ENCODE measurements around the gene DTX1. TPM values are rescaled to one million over a fixed set of nuclear protein-coding genes. Genes with fewer than 3 reads are reported as not detected.

The DTX1 gene
- total RNA-seq, 1 donor, result 5.2 TPM

DNA sequence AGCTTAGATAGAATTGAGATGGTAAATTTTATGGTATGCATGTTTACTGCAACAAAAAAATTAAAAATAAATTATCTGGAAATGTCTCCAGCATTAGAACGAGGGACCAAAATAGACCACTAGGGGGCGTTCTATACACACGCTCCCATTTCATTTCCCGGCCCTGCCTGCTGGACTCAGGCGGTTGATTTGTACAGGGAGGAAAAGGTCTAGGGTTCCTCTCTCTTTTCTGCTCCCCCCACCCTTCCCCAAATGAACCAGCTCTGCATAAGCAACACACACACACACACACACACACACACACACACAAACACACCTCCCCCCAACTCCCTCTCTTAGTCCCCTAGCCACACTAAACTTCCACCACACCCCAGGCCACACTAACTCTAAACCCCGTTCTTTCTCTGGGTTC is 7.8 kb upstream of the DTX1 start:
- H3K4me1 ChIP-seq (ENCODE audit: insufficient read depth, low read length), result peaks cover 39% of the 10 kb centered on the region
- H3K9me3 ChIP-seq (ENCODE audit: low read depth, low read length), result no peaks in the 10 kb centered on the region
- no peaks in the 10 kb centered on the region for H3K27me3 ChIP-seq (ENCODE audit: insufficient read depth, low read length)
- H3K4me3 ChIP-seq (ENCODE audit: low read length), result no peak overlapping the region

GRCh38 chr12:113049976-113050742 is 6.4 kb upstream of the DTX1 start:
- Histone ChIP-seq H3K4me1 (ENCODE audit: insufficient read depth, low read length) (peaks cover 49% of the 10 kb centered on the region), H3K4me3 (ENCODE audit: low read length) (no peak overlapping the region), H3K27me3 (ENCODE audit: insufficient read depth, low read length) (peaks cover 4% of the 10 kb centered on the region), H3K9me3 (ENCODE audit: low read depth, low read length) (no peaks in the 10 kb centered on the region)

GRCh38 chr12:113050795-113051194 is 5.7 kb upstream of the DTX1 start:
- no peaks in the 10 kb centered on the region for H3K9me3 ChIP-seq (ENCODE audit: low read depth, low read length)
- no peak overlapping the region for H3K4me3 ChIP-seq (ENCODE audit: low read length)
- peaks cover 6% of the 10 kb centered on the region for H3K27me3 ChIP-seq (ENCODE audit: insufficient read depth, low read length)
- H3K4me1 ChIP-seq (ENCODE audit: insufficient read depth, low read length), result peaks cover 55% of the 10 kb centered on the region

DNA sequence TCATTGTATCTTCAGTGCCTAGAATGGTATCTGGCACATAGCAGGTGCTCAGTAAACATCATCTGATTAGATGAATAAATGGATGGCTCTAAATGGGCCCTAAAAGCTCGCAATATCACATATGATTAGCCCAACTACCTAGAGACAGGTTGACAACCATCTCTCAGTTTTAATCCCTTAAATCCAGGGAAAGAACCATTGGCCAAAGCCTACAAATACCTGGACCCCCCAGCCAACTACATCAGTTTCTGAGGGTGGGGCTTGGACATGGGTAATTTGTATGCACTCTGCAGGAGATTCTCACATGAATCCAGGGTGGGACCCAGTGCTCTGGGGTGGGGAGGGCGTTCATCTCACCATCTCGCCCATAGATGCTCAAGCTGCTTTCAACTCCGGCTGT is 4.8 kb upstream of the DTX1 start:
- Histone ChIP-seq H3K4me1 (ENCODE audit: insufficient read depth, low read length) (peaks cover 59% of the 10 kb centered on the region), H3K9me3 (ENCODE audit: low read depth, low read length) (no peaks in the 10 kb centered on the region), H3K4me3 (ENCODE audit: low read length) (no peak overlapping the region)

DNA sequence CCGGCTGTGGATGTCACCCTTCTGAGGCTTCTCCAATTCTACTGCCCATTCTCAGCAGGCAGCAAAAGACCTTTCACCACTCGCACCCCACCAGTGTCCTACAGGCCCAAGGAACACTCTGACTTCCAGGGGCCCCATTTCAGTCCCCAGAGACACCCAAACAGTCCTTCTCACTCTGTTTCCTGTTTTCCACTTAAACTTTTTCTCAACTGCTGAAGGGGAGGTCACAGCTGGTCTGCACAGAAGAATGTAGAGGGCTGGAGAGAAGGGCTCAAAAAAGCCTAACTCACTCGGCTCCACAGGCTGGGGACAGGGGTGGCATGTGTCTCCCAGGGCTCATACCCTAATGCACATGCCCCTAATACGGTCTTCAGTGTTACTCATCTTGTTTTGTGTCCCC is 4.2 kb upstream of the DTX1 start:
- peaks cover 59% of the 10 kb centered on the region for H3K4me1 ChIP-seq (ENCODE audit: insufficient read depth, low read length)
- H3K4me3 ChIP-seq (ENCODE audit: low read length), result no peak overlapping the region
- H3K9me3 ChIP-seq (ENCODE audit: low read depth, low read length), result no peaks in the 10 kb centered on the region
- peaks cover 12% of the 10 kb centered on the region for H3K27me3 ChIP-seq (ENCODE audit: insufficient read depth, low read length)

More for the DNA sequence above, 4.8 kb upstream of the DTX1 start:
- H3K27me3 ChIP-seq (ENCODE audit: insufficient read depth, low read length), result peaks cover 12% of the 10 kb centered on the region

DNA sequence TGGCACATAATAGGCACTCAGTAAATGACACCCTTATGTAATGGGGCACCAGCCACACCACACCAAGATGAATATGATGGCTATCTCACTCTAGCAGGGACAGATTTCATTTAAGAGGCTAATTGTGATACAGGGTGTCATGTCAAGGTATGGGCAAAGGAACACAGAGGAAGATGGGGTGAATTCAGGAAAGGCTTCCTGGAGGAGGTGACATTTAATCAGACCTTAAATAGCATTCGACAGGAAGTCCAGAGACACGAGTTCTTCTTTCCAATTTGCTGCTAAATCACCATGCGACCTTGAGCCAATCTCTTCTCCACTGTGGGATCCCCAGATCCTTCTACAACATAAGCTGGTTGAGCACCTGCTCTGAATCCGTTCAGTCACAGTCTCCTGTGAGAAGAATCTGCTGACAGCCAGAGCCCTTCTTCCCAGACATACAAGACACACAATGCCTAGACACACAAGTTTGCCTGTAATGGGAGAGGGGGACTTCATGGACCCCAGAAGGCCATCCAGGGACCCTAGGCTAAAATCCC is 1.5 kb upstream of the DTX1 start:
- Histone ChIP-seq H3K4me3 (ENCODE audit: low read length) (no peak overlapping the region), H3K9me3 (ENCODE audit: low read depth, low read length) (no peaks in the 10 kb centered on the region), H3K27me3 (ENCODE audit: insufficient read depth, low read length) (peaks cover 12% of the 10 kb centered on the region), H3K4me1 (ENCODE audit: insufficient read depth, low read length) (peaks cover 60% of the 10 kb centered on the region)

DNA sequence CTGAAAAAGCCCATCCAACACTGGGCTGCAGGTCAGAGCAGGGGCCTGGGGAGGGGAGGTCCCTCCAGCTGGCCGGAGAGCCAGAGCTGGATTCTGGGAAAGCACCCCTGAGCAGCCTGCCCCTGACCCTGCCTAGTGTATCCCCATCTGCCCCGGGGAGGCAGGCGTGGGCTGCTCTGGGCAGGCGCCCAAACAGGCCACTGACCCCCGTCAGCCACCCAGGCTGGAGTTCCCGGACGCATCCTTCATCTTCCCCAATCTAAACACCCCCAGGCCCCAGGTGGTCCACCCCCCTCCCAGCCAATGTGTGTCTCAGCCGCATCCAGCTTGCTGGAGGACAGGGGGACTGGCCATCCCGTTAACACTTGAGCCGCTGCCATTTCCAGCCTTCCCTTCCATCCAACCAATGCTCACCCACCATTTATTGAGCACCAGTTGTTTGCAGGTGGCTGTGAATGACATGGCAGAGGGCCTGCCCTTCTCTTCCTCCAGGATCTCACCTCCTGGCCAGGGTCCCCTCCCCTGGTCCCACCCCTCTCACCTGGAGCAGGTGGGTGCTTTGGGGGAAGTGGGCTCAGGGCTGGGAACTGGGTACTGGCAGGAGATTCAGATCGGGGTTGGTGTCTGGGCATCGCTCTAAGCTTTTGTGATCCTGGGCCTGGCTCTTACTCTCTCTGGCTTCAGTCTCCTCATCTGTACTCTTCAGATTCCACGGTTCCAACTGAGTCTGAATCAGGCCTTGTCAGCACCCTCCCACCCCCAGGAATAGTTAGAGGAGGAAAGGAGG is 743 bp upstream of the DTX1 start:
- Histone ChIP-seq H3K27me3 (ENCODE audit: insufficient read depth, low read length) (peaks cover 12% of the 10 kb centered on the region), H3K4me1 (ENCODE audit: insufficient read depth, low read length) (peaks cover 59% of the 10 kb centered on the region), H3K9me3 (ENCODE audit: low read depth, low read length) (no peaks in the 10 kb centered on the region), H3K4me3 (ENCODE audit: low read length) (peak overlapping the region; percentile 40)

DNA sequence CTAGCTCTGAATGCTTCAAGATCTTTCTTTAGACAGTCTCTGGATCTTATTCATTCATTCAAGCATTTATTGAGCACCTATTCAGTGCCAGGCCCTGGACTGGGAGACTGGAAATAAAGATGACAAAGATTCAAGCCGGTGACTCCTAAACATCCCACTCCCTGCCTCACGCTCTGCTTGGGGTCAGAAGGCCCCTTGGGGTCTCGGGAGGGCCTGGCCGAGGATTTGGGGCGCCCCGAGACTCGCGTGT is 224 bp upstream of the DTX1 start:
- peaks cover 12% of the 10 kb centered on the region for H3K27me3 ChIP-seq (ENCODE audit: insufficient read depth, low read length)
- H3K4me3 ChIP-seq (ENCODE audit: low read length), result peak overlapping the region; percentile 40
- peaks cover 60% of the 10 kb centered on the region for H3K4me1 ChIP-seq (ENCODE audit: insufficient read depth, low read length)
- H3K9me3 ChIP-seq (ENCODE audit: low read depth, low read length), result no peaks in the 10 kb centered on the region

GRCh38 chr12:113057565-113058485 is 1.3 kb downstream of the DTX1 start:
- Histone ChIP-seq H3K27me3 (ENCODE audit: insufficient read depth, low read length) (peaks cover 12% of the 10 kb centered on the region), H3K4me1 (ENCODE audit: insufficient read depth, low read length) (peaks cover 52% of the 10 kb centered on the region), H3K4me3 (ENCODE audit: low read length) (no peak overlapping the region), H3K9me3 (ENCODE audit: low read depth, low read length) (no peaks in the 10 kb centered on the region)

GRCh38 chr12:113058553-113058952 is 2.0 kb downstream of the DTX1 start:
- H3K4me1 ChIP-seq (ENCODE audit: insufficient read depth, low read length), result peaks cover 55% of the 10 kb centered on the region
- H3K4me3 ChIP-seq (ENCODE audit: low read length), result no peak overlapping the region
- no peaks in the 10 kb centered on the region for H3K9me3 ChIP-seq (ENCODE audit: low read depth, low read length)
- peaks cover 12% of the 10 kb centered on the region for H3K27me3 ChIP-seq (ENCODE audit: insufficient read depth, low read length)

DNA sequence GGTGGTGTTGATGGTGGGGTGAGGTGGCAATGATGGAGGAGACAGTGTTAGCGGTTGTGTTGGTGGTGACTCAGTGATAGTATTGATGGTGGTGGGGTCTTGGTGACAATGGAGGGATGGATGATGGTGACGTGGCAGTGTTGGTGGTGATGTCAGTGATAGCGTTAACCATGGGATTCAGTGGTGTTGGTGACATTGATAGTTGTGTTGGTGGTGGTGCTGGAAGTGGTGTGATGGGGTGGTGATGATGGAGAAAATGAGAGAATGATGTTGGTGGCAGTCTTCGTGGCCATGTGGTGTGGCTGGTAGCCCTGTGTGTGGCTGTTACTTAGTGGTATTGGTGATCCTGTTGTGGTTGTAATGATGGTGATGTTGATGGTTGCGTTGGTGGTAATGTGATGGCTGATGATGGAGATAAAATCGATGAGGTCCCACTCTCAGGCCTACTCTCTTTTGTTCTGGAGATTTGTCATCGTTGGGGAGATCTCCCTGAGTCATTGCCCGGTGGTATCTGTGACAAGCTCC is 2.6 kb downstream of the DTX1 start:
- no peaks in the 10 kb centered on the region for H3K9me3 ChIP-seq (ENCODE audit: low read depth, low read length)
- H3K4me1 ChIP-seq (ENCODE audit: insufficient read depth, low read length), result peaks cover 60% of the 10 kb centered on the region
- H3K4me3 ChIP-seq (ENCODE audit: low read length), result no peak overlapping the region
- peaks cover 12% of the 10 kb centered on the region for H3K27me3 ChIP-seq (ENCODE audit: insufficient read depth, low read length)

DNA sequence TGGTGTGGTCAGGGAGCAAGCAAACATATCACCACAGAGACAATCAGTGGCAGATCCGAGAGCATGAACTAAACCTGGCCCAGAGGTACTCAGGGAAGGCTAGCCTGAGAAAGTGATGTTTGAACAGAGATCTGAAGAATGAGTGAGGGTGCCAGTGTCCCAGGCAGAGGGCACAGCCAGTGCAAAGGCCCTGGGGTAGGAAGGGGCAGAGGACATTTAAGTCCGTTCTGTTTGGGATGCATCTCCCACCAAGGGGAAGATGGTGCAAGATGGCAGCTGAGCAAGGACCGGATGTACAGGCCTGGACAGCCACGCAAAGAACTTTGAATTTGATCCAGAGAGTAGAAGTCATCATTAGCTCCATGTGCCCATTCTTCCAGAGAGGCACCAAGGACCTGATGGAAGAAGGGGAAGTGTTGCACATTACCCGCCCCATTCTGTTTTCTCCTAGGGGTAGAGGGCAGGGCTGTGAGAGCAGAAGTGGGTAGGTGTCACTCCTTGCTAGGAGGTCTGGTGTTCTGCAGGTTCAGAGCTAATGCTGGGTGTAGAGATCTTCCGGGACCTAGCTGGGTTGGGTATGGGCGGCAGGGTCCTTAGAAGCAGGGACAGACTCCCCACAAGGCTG is 3.9 kb downstream of the DTX1 start:
- Histone ChIP-seq H3K9me3 (ENCODE audit: low read depth, low read length) (no peaks in the 10 kb centered on the region), H3K27me3 (ENCODE audit: insufficient read depth, low read length) (peaks cover 8% of the 10 kb centered on the region), H3K4me1 (ENCODE audit: insufficient read depth, low read length) (peaks cover 57% of the 10 kb centered on the region), H3K4me3 (ENCODE audit: low read length) (no peak overlapping the region)

GRCh38 chr12:113061061-113061694 is 4.6 kb downstream of the DTX1 start:
- peaks cover 2% of the 10 kb centered on the region for H3K27me3 ChIP-seq (ENCODE audit: insufficient read depth, low read length)
- no peak overlapping the region for H3K4me3 ChIP-seq (ENCODE audit: low read length)
- H3K9me3 ChIP-seq (ENCODE audit: low read depth, low read length), result no peaks in the 10 kb centered on the region
- peaks cover 50% of the 10 kb centered on the region for H3K4me1 ChIP-seq (ENCODE audit: insufficient read depth, low read length)
